Measurements from ENCODE around the gene AGPAT3. TPM values are rescaled to one million over a fixed set of nuclear protein-coding genes. Genes with fewer than 3 reads are reported as not detected.
A peak's percentile ranks its signal among the peaks of the same experiment; 100 is the strongest.

Gene AGPAT3
- total RNA-seq, 1 donor from 2014 or later: 63.2 TPM

DNA sequence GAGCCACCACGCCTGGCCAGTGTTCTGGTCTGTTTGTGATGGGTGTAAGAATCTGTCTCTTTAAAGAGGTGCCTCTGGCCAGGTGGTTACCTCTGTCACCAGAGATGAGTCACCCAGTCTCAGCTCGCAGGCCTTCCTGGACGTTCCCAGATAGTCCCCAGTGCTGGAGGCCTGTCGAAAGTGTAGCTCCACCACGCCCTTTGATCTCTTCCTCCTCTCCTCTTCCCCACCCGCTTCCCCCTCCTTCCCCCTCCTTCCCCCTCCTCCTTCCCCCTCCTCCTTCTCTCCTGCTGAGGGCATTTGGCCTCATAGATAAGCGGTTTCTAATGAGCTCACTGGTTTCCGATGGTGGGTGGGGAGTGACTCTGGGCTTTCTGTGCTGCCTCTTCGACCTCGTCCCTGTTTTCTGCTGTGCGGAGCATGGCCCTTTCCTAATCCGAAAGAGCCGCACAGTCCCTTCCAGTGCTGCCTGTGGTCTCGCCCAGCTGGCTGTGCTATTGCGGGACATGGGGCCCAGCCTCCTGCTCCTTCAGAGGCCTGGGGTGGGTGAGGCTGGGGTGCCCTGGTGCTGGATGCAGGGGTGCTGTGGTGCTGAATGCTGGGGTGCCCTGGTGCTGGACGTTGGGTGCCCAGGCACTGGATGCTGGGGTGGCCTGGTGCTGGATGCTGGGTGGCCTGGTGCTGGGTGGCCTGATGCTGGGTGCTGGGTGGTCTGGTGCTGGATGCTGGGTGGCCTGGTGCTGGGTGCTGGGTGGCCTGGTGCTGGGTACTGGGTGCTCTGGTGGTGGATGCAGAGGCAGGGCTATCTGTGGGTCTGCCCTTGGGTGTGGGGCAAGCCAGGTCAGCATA lies 19.2 kb downstream of the AGPAT3 start:
- no peak overlapping the region for H3K27ac Mint-ChIP-seq (ENCODE audit: unreplicated experiment)
- no peak for TF ChIP-seq CTCF (IDR thresholded peaks at IDR 0.05)

GRCh38 chr21:43884861-43885417 lies 19.9 kb downstream of the AGPAT3 start:
- peaks cover 3% of the 10 kb centered on the region for H3K36me3 Mint-ChIP-seq (ENCODE audit: unreplicated experiment)
- no peaks in the 10 kb centered on the region for H3K27me3 Mint-ChIP-seq (ENCODE audit: unreplicated experiment)
- no peak for TF ChIP-seq CTCF (IDR thresholded peaks at IDR 0.05)
- H3K4me3 Mint-ChIP-seq (ENCODE audit: unreplicated experiment): no peak overlapping the region
- H3K9me3 Mint-ChIP-seq (ENCODE audit: unreplicated experiment): no peaks in the 10 kb centered on the region
- peak overlapping the region; percentile 7 for H3K27ac Mint-ChIP-seq (ENCODE audit: unreplicated experiment)
- peaks cover 21% of the 10 kb centered on the region for H3K4me1 Mint-ChIP-seq (ENCODE audit: unreplicated experiment)
- no peak for DNase-seq (ENCODE audit: extremely low spot score, unreplicated experiment)

More for the DNA sequence above, 19.2 kb downstream of the AGPAT3 start:
- Mint-ChIP-seq H3K4me1 (ENCODE audit: unreplicated experiment) (peaks cover 28% of the 10 kb centered on the region), H3K36me3 (ENCODE audit: unreplicated experiment) (peaks cover 3% of the 10 kb centered on the region), H3K27me3 (ENCODE audit: unreplicated experiment) (no peaks in the 10 kb centered on the region), H3K9me3 (ENCODE audit: unreplicated experiment) (no peaks in the 10 kb centered on the region), H3K4me3 (ENCODE audit: unreplicated experiment) (no peak overlapping the region)
- no peak for DNase-seq (ENCODE audit: extremely low spot score, unreplicated experiment)

DNA sequence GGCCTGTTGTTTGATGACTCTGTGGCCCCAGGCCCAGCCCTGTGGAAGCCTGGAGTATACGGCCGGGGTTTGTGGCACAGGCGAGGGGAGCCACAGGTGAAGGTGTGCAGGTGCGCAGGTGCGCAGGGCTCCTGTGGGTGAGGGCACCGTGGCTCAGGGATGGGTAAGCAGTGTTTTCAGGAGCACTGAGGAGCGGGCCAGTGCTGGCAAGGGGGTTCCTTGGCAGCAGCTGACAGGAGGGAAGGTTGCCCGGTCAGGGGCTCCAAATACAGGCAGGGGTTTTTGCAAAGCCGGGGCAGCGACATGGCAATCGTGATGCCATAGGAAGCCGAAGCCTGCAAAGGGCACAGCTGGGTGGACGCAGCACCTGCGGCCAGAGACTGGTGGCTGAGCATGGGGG lies 20.7 kb downstream of the AGPAT3 start:
- H3K27me3 Mint-ChIP-seq (ENCODE audit: unreplicated experiment): no peaks in the 10 kb centered on the region
- peaks cover 13% of the 10 kb centered on the region for H3K4me1 Mint-ChIP-seq (ENCODE audit: unreplicated experiment)
- H3K36me3 Mint-ChIP-seq (ENCODE audit: unreplicated experiment): peaks cover 3% of the 10 kb centered on the region
- no peaks in the 10 kb centered on the region for H3K9me3 Mint-ChIP-seq (ENCODE audit: unreplicated experiment)
- H3K4me3 Mint-ChIP-seq (ENCODE audit: unreplicated experiment): no peak overlapping the region
- TF ChIP-seq CTCF (IDR thresholded peaks at IDR 0.05): no peak
- no peak for DNase-seq (ENCODE audit: extremely low spot score, unreplicated experiment)
- no peak overlapping the region for H3K27ac Mint-ChIP-seq (ENCODE audit: unreplicated experiment)

DNA sequence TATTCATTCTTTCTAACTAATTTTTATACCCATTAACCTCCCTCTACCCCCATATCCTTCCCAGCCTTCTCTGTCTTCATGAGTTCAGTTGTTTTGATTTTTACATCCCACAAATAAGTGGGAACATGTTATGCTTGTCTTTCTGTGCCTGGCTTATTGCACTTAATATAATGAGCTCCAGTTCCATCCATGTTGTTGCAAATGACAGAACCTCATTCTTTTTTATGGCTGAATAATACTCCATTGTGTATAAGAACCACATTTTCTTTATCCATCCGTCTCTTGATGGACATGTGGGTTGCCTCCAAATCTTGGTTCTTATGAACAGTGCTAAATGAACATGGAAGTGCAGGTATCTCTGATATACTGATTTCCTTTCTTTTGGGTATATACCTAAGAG lies 21.5 kb downstream of the AGPAT3 start:
- H3K4me1 Mint-ChIP-seq (ENCODE audit: unreplicated experiment): peaks cover 6% of the 10 kb centered on the region
- peaks cover 4% of the 10 kb centered on the region for H3K36me3 Mint-ChIP-seq (ENCODE audit: unreplicated experiment)
- H3K4me3 Mint-ChIP-seq (ENCODE audit: unreplicated experiment): no peak overlapping the region
- no peak overlapping the region for H3K27ac Mint-ChIP-seq (ENCODE audit: unreplicated experiment)
- DNase-seq (ENCODE audit: extremely low spot score, unreplicated experiment): no peak
- H3K9me3 Mint-ChIP-seq (ENCODE audit: unreplicated experiment): no peaks in the 10 kb centered on the region
- no peak for TF ChIP-seq CTCF (IDR thresholded peaks at IDR 0.05)
- no peaks in the 10 kb centered on the region for H3K27me3 Mint-ChIP-seq (ENCODE audit: unreplicated experiment)

DNA sequence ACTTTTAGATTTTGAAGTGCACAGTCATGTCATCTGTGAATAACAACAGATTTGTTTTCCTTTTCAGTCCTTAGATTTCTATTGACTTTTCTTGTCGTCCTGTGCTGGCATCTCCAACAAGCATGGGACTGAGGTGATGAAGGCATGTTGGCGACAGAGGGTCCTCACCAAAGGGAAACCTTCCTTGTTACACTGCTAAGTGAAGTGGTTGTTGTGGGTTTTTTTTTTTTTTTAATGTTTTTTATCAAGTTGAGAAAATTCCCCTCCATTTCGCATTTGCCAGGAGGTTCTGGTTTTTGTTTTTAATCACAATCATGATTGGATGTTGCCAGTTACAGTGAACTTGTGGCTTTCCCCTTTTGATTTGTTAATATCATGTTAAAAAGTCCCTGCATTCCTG lies 24.0 kb downstream of the AGPAT3 start:
- no peak for TF ChIP-seq CTCF (IDR thresholded peaks at IDR 0.05)
- Mint-ChIP-seq H3K4me3 (ENCODE audit: unreplicated experiment) (no peak overlapping the region), H3K27ac (ENCODE audit: unreplicated experiment) (no peak overlapping the region), H3K4me1 (ENCODE audit: unreplicated experiment) (peaks cover 6% of the 10 kb centered on the region), H3K36me3 (ENCODE audit: unreplicated experiment) (peaks cover 15% of the 10 kb centered on the region), H3K27me3 (ENCODE audit: unreplicated experiment) (no peaks in the 10 kb centered on the region), H3K9me3 (ENCODE audit: unreplicated experiment) (peaks cover 3% of the 10 kb centered on the region)
- no peak for DNase-seq (ENCODE audit: extremely low spot score, unreplicated experiment)

Data from osteocyte (in vitro differentiated cells).